Psoas muscle (tissue), 8 donors: Measurements from ENCODE around the gene ADAM8. TPM values are rescaled to one million over a fixed set of nuclear protein-coding genes. Genes with fewer than 3 reads are reported as not detected.
A peak's percentile ranks its signal among the peaks of the same experiment; 100 is the strongest.

Source experiments
- ATAC-seq, 4 donors: fragments of 200-7000 bp; cut with Tn5 transposase; one replicate each; pipeline ENCODE4 v1.9.1; 2020; ENCODE audit warnings: moderate library complexity in 3 of 4, mild to moderate bottlenecking in 2 of 4
- DNase-seq, 2 donors: peaks; one replicate each; pipeline ENCODE4 v3.0.0-alpha.2; 2020
- H3K27ac ChIP-seq: fragments of 200-600 bp; one replicate; pipeline ENCODE4 v1.8.0; 2022
- H3K27me3 ChIP-seq, 3 donors: fragments of 200-600 bp in 1 of 3; one replicate each; pipeline versions ENCODE4 v1.6.1 to v1.8.0; 2013 to 2022; ENCODE audit warnings: low read length in 2 of 3, mild to moderate bottlenecking in 2 of 3, moderate library complexity in 1 of 3; ENCODE audit not compliant: insufficient read depth in 3 of 3
- H3K36me3 ChIP-seq, 2 donors: fragments of 200-600 bp in 1 of 2; one replicate each; pipeline versions ENCODE4 v1.6.1 to v1.8.0; 2013 to 2022; ENCODE audit warnings: low read depth in 1 of 2, mild to moderate bottlenecking in 1 of 2, moderate library complexity in 1 of 2; ENCODE audit not compliant: insufficient read depth in 1 of 2
- H3K4me1 ChIP-seq: fragments of 200-600 bp; one replicate; pipeline ENCODE4 v1.8.0; 2022
- H3K4me3 ChIP-seq: fragments of 200-600 bp; one replicate; pipeline ENCODE4 v1.8.0; 2022; ENCODE audit warnings: mild to moderate bottlenecking
- H3K9me3 ChIP-seq: fragments of 200-600 bp; one replicate; pipeline ENCODE4 v1.8.0; 2022
- CTCF ChIP-seq: fragments of 200-600 bp; IDR thresholded peaks from one replicate; pipeline ENCODE4 v1.8.0; 2022; ENCODE audit warnings: antibody characterized with exemption
- WGBS, 3 donors: extraction: QIAGEN DNeasy Blood & Tissue Kit; methylation state at CpG; one replicate each; pipeline versions ENCODE4 v1.1.6 to v1.1.7; 2013; 5-methylcytosine and 5-hydroxymethylcytosine counted together
- intact Hi-C, 2 donors: fragments of 100-400 bp; cut with DNase I; formaldehyde crosslinking; loops; one replicate each; pipeline versions ENCODE4 v1.11.0 to v1.14.2; 2022
- polyA plus RNA-seq, 3 donors: library from polyadenylated mRNA; stranded (reverse); fragments of 200-250 nt; gene quantifications; one replicate each; pipeline ENCODE4 v1.2.3, GENCODE V29; 2013
- total RNA-seq, 4 donors: library from RNA; stranded (reverse); fragmentation: NEBNext Ultra II Directional in 2 of 4; extraction: Animal tissue kit (Norgen Biotek cat#: 25700) in 2 of 4; gene quantifications; one replicate each; pipeline versions ENCODE4 v1.2.1 to v1.2.4, GENCODE V29; 2021 to 2023
- donor health status: healthy with polysubstance abuse.
- donor health status: DM: no; HTN: no; CAD: no; lungs with moderate emphysema.
- donor health status: Bipolar disorder and iron deficiency.
- donor health status: healthy.
- donor health status: DM: yes; HTN: yes; CAD: no.
- donor health status: DM: no; HTN: no; CAD: no.
- donor health status: DM: no; HTN: no; CAD: no.
- donor health status: DM: yes; HTN: yes; CAD: no.

ADAM8 gene
- total and polyA plus RNA-seq, 7 donors, result 0.21 to 2.8 (median 2.2) TPM

- Histone ChIP-seq H3K4me1 (peaks cover 26% of the 10 kb centered on the region), H3K9me3 (no peaks in the 10 kb centered on the region), H3K27ac (peak overlapping the region; percentile 99), H3K36me3 (peaks cover 0 to 37% of the 10 kb centered on the region in 2 donors), H3K4me3 (peak overlapping the region; percentile 97), H3K27me3 (no peaks in the 10 kb centered on the region)
- no peak for TF ChIP-seq CTCF
- intact Hi-C loops, result loop anchor here (2.0 to 10.0 kb wide), 3 partner anchors 49 to 475 kb away; partner anchors contain the start of gene ECHS1 (in 1 of the 2)
- 80 to 84% (median 80%) methylated on average over 33 of the region's 33 CpGs for WGBS, 3 donors
- ATAC-seq (no peak), DNase-seq (no peak)
Observed at GRCh38 chr10:133309720-133310398, 33.2 kb upstream of the ADAM8 start.

GRCh38 chr10:133309100-133309719 is 32.5 kb upstream of the ADAM8 start:
- Histone ChIP-seq H3K9me3 (no peaks in the 10 kb centered on the region), H3K4me1 (peaks cover 26% of the 10 kb centered on the region), H3K36me3 (peaks cover 0 to 37% of the 10 kb centered on the region in 2 donors), H3K4me3 (peak overlapping the region; percentile 97), H3K27me3 (no peaks in the 10 kb centered on the region), H3K27ac (peak overlapping the region; percentile 99)
- WGBS, 3 donors, result 26 to 34% (median 28%) methylated on average over 34 to 46 of the region's 46 CpGs
- peak; percentile 93 to 96 (median 95) for ATAC-seq
- TF ChIP-seq CTCF, result no peak
- intact Hi-C loops, result loop anchor here in 1 of 2 donors (2.0 kb wide), 1 partner anchor 48 kb away; no protein-coding TSS in a partner anchor
- peak; percentile 93 to 98 for DNase-seq

- intact Hi-C loops, result loop anchor here in 1 of 2 donors (2.0 kb wide), 1 partner anchor 48 kb away; no protein-coding TSS in a partner anchor
- 0 to 1% (median 1%) methylated on average over 38 to 89 of the region's 89 CpGs for WGBS, 3 donors
Observed at GRCh38 chr10:133308421-133309099, 31.9 kb upstream of the ADAM8 start, which contains the start of the genes TUBGCP2 and ZNF511. Gene TUBGCP2, minus strand, starts transcription at chr10:133308872. Its CDS starts 5,931 bp downstream, at chr10:133302941. Gene ZNF511, plus strand, starts transcription at chr10:133308914. Its CDS starts 30 bp downstream, at chr10:133308944.

More at GRCh38 chr10:133308421-133309099, 31.9 kb upstream of the ADAM8 start, which contains the start of the genes TUBGCP2 and ZNF511:
- Histone ChIP-seq H3K4me1 (peaks cover 26% of the 10 kb centered on the region), H3K27ac (peak within 1 kb of the TSS; percentile 99), H3K9me3 (no peaks in the 10 kb centered on the region), H3K4me3 (peak within 1 kb of the TSS; percentile 97), H3K27me3 (no peaks in the 10 kb centered on the region), H3K36me3 (peaks cover 0 to 37% of the 10 kb centered on the region in 2 donors)
- peak; percentile 90 to 92 (median 90) for ATAC-seq
- no peak for TF ChIP-seq CTCF
- peak; percentile 91 to 95 for DNase-seq
